Activated CD8-positive, alpha-beta memory T cell treated with anti-CD3 and anti-CD28 coated beads, Interleukin-2, amount 50 U/mL, for 4 hours (primary cell): Measurements from ENCODE around the gene ZNF722.
"Not testable (repeated sequence)": the region's sequence is repeated elsewhere in the genome, so short reads cannot be mapped to it uniquely, and the experiment has no call there.

Experiments used
- DNase-seq: peaks from one replicate; pipeline ENCODE4 v3.0.0-alpha.2; 2020

The ZNF722 gene

DNA sequence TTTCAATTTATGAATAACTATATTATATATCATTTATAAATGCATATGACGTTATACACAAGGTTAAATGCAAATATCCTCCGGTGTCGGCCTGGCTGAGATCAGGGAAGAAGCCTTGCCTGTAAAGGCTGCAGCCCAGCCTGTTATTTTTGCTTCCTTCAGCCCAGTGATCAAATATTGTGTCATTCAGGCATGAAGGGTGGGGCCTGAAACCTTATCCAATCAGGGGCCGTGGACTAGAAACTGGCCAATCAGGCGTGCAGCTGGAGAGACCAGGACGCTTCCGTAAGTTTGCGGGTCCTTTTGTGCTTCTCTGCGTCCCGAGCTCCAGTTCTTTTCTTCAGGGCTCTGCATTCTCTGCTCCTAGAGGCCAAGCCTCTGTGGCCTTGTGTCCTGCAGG is at the start of gene ZNF722:
ZNF722 (plus strand) TSS at position 301 of the 400 bp plus-strand sequence. CDS start 113 bp downstream, outside the sequence.
- DNase-seq = no peak

DNA sequence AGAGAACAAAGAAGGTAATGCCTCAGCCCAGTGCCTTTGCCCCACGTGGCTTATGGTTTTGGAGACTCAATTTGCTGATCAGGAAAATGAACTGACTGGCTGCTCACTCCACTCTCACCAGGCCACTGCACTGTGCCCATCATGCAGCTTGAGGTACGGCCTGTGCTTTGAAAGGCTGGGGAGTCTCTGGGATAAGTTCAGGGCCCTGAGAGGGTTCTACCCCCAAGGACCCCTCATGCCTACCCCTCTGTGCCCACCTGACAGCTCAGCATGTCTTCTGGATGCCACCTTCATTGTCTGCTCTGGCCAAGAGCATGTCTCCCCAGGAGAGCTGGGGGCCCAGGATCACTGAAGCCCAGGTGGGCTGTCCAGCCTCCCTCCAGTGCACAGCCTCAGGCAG is 45.5 kb upstream of the ZNF722 start:
- DNase-seq = no peak

DNA sequence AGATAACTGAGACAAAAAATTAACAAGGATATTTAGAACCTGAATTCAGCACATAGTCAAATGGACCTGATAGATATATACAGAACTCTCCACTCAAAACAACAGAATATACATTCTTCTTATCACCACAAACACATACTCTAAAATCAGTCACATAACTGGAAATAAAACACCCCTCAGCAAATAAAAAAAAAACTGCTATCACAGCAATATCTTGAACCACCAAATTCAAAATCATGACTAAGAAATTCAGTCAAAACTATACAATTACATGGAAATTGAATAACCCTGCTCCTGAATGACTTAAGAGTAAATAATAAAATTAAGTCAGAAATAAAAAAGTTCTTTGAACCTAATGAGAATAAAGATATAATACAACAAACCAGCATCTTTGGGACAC is 30.0 kb upstream of the ZNF722 start:
- no peak for DNase-seq

DNA sequence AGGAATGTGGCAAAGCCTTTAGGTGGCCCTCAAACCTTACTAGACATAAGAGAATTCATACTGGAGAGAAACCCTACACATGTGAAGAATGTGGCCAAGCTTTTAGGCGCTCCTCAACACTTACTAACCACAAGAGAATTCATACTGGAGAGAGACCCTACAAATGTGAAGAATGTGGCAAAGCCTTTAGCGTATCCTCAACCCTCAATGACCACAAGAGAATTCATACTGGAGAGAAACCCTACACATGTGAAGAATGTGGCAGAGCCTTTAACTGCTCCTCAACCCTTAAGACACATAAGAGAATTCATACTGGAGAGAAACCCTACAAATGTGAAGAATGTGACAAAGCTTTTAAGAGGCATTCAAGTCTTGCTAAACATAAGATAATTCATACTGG is 16.8 kb downstream of the ZNF722 start:
- DNase-seq = not testable (repeated sequence)

DNA sequence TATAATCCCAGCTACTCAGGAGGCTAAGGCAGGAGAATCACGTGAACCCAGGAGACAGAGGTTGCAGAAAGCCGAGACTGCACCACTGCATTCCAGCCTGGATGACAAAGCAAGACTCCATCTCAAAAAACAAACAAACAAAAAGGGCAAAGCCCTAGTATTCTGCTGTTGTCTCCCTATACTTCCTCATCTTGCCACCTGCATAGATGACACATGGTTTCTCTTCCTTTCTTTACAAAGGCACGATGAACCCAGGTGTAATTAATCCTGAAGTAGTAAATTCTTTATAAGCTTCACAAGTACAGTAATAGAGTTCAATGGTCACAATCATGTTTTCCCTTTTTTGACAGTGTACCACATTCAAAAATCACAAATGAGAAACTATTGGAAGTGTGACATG is 36.7 kb downstream of the ZNF722 start:
- DNase-seq = no peak

DNA sequence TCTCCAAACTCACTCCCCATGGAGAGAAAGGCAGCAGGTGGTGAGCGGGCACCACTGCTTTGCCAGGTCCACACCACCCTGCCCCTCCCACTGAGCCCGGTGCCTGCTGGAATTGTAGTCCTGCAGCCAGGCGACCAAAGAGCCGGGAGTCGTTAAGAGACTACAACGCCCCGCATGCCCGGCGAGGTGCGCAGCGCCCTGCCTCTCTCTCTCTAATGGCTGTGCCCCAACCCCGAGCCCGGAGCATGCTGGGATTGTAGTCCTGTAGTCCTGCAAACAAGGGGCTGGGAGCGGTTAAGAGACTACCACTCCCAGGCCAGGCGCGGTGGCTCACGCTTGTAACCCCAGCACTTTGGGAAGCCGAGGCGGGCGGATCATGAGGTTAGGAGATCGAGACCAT is 38.4 kb downstream of the ZNF722 start:
- DNase-seq = no peak

DNA sequence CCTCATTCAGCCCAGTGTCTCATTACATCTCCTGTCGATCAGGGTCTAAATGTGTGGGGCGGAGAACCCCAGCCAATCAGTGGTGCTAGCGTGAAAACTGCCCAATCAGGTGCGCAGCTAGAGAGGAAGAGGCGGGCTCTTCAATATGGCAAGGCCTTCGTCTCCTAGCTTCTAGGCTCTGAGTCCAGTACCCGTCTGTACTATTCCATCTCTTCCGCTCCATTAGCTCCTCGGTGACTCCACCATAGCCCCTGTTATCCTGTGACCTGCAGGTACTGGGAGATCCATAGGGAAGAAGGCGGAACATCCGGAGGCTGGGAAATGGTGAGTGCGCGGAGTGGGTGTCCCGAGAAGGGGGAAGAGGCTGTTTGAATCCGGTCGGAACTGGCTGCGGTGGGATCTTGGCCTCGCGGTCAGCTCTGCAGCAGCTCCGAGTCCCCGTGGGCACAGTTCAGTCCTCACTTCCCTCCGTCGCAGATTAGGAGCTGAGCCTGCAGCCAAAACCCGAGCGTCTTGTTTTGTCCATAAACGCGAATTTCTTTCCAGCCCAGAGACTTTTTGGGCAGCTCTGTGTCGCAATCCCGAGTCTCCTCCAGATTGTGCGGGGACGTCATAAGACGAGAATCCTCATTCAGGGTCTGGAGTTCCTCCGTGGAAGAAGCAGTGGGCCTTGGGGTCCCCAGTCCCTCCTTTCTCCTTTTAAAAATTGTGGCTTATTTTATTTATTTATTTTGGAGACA is 46.8 kb downstream of the ZNF722 start, which contains the start of gene ZNF727:
ZNF727 (plus strand) TSS at position 134 of the 740 bp plus-strand sequence; CDS start at position 322, 188 bp downstream.
- DNase-seq = peak; percentile 19

DNA sequence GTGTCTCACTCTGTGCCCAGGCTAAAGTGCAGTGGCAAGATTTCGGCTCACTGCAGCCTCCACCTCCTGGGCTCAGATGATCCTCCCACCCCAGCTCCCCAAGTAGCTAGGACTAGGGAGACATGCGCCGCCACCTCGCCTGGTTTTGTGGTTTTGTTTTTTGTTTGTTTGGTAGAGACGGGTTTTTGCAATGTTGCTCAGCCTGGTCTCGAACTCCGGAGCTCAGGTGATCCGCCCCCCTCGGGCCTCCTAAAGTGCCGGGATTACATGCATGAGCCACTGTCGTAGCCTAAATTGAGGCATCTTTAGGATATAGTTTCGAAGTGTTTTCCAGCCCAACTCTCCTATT is 47.4 kb downstream of the ZNF722 start:
- no peak for DNase-seq
